ENCODE results near the gene RICTOR. TPM values are rescaled to one million over a fixed set of nuclear protein-coding genes. Genes with fewer than 3 reads are reported as not detected.

RICTOR gene
- total and polyA plus RNA-seq, 9 of the 15 experiments (the other 6 are each of a cell fraction or from before 2014, with no cell fraction given): 13.9 to 46.6 (median 22.6) TPM

DNA sequence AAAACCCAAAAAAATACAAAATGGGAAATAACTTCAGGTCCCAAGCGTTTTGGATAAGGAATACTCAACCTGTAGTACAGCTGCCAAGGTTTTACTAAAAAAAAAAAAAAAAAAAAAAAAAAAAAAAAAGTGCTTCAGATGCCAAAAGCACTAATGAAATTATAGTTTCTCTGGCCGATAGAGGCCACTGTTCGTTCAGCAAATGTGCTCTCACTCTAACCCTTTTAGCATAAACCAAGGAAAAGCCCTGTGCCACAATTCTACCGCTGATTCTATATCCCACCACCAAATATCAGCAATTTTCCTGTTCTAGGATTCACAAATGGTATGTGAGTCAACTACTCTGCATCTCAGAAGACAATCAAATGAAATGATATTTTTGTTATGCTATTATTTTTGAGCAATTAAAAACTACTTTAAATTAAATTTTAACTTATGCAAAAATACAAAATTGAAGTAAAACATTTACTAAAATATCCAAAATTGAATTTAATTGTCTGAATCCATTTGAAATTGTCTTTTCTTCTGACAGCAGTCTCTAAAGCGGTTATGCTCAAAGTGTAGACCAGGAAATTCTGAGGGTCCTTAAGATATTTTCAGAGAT lies 79.8 kb downstream of the RICTOR start (continued):
- TF ChIP-seq, protein P1, sequence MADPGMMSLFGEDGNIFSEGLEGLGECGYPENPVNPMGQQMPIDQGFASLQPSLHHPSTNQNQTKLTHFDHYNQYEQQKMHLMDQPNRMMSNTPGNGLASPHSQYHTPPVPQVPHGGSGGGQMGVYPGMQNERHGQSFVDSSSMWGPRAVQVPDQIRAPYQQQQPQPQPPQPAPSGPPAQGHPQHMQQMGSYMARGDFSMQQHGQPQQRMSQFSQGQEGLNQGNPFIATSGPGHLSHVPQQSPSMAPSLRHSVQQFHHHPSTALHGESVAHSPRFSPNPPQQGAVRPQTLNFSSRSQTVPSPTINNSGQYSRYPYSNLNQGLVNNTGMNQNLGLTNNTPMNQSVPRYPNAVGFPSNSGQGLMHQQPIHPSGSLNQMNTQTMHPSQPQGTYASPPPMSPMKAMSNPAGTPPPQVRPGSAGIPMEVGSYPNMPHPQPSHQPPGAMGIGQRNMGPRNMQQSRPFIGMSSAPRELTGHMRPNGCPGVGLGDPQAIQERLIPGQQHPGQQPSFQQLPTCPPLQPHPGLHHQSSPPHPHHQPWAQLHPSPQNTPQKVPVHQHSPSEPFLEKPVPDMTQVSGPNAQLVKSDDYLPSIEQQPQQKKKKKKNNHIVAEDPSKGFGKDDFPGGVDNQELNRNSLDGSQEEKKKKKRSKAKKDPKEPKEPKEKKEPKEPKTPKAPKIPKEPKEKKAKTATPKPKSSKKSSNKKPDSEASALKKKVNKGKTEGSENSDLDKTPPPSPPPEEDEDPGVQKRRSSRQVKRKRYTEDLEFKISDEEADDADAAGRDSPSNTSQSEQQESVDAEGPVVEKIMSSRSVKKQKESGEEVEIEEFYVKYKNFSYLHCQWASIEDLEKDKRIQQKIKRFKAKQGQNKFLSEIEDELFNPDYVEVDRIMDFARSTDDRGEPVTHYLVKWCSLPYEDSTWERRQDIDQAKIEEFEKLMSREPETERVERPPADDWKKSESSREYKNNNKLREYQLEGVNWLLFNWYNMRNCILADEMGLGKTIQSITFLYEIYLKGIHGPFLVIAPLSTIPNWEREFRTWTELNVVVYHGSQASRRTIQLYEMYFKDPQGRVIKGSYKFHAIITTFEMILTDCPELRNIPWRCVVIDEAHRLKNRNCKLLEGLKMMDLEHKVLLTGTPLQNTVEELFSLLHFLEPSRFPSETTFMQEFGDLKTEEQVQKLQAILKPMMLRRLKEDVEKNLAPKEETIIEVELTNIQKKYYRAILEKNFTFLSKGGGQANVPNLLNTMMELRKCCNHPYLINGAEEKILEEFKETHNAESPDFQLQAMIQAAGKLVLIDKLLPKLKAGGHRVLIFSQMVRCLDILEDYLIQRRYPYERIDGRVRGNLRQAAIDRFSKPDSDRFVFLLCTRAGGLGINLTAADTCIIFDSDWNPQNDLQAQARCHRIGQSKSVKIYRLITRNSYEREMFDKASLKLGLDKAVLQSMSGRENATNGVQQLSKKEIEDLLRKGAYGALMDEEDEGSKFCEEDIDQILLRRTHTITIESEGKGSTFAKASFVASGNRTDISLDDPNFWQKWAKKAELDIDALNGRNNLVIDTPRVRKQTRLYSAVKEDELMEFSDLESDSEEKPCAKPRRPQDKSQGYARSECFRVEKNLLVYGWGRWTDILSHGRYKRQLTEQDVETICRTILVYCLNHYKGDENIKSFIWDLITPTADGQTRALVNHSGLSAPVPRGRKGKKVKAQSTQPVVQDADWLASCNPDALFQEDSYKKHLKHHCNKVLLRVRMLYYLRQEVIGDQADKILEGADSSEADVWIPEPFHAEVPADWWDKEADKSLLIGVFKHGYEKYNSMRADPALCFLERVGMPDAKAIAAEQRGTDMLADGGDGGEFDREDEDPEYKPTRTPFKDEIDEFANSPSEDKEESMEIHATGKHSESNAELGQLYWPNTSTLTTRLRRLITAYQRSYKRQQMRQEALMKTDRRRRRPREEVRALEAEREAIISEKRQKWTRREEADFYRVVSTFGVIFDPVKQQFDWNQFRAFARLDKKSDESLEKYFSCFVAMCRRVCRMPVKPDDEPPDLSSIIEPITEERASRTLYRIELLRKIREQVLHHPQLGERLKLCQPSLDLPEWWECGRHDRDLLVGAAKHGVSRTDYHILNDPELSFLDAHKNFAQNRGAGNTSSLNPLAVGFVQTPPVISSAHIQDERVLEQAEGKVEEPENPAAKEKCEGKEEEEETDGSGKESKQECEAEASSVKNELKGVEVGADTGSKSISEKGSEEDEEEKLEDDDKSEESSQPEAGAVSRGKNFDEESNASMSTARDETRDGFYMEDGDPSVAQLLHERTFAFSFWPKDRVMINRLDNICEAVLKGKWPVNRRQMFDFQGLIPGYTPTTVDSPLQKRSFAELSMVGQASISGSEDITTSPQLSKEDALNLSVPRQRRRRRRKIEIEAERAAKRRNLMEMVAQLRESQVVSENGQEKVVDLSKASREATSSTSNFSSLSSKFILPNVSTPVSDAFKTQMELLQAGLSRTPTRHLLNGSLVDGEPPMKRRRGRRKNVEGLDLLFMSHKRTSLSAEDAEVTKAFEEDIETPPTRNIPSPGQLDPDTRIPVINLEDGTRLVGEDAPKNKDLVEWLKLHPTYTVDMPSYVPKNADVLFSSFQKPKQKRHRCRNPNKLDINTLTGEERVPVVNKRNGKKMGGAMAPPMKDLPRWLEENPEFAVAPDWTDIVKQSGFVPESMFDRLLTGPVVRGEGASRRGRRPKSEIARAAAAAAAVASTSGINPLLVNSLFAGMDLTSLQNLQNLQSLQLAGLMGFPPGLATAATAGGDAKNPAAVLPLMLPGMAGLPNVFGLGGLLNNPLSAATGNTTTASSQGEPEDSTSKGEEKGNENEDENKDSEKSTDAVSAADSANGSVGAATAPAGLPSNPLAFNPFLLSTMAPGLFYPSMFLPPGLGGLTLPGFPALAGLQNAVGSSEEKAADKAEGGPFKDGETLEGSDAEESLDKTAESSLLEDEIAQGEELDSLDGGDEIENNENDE (IDR thresholded peaks at IDR 0.05; ENCODE audit: low read depth, low read length): no peak
- TF ChIP-seq, protein P2, sequence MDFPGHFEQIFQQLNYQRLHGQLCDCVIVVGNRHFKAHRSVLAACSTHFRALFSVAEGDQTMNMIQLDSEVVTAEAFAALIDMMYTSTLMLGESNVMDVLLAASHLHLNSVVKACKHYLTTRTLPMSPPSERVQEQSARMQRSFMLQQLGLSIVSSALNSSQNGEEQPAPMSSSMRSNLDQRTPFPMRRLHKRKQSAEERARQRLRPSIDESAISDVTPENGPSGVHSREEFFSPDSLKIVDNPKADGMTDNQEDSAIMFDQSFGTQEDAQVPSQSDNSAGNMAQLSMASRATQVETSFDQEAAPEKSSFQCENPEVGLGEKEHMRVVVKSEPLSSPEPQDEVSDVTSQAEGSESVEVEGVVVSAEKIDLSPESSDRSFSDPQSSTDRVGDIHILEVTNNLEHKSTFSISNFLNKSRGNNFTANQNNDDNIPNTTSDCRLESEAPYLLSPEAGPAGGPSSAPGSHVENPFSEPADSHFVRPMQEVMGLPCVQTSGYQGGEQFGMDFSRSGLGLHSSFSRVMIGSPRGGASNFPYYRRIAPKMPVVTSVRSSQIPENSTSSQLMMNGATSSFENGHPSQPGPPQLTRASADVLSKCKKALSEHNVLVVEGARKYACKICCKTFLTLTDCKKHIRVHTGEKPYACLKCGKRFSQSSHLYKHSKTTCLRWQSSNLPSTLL (IDR thresholded peaks at IDR 0.05): no peak
- TF ChIP-seq RAD21 (CRISPR knock-in tag; conservative IDR thresholded peaks at IDR 0.05 in 1 of 2, IDR thresholded peaks at IDR 0.05 in 1 of 2) (peak in 1 of 2 experiments; percentile 65; a peak in 2 of 4 replicates), SP2 (IDR thresholded peaks at IDR 0.05; ENCODE audit: extremely low read depth, low read depth, low read length, poor library complexity, severe bottlenecking) (no peak), PTTG1 (tag; IDR thresholded peaks at IDR 0.05; ENCODE audit: low read depth) (no peak), SMARCA4 (IDR thresholded peaks at IDR 0.05) (no peak), CREB1 (IDR thresholded peaks at IDR 0.05) (no peak), CREB1 (CRISPR knock-in tag; IDR thresholded peaks at IDR 0.05) (no peak)
- TF ChIP-seq, protein P3, sequence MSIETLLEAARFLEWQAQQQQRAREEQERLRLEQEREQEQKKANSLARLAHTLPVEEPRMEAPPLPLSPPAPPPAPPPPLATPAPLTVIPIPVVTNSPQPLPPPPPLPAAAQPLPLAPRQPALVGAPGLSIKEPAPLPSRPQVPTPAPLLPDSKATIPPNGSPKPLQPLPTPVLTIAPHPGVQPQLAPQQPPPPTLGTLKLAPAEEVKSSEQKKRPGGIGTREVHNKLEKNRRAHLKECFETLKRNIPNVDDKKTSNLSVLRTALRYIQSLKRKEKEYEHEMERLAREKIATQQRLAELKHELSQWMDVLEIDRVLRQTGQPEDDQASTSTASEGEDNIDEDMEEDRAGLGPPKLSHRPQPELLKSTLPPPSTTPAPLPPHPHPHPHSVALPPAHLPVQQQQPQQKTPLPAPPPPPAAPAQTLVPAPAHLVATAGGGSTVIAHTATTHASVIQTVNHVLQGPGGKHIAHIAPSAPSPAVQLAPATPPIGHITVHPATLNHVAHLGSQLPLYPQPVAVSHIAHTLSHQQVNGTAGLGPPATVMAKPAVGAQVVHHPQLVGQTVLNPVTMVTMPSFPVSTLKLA (conservative IDR thresholded peaks at IDR 0.05): no peak
- TF ChIP-seq, protein P4, sequence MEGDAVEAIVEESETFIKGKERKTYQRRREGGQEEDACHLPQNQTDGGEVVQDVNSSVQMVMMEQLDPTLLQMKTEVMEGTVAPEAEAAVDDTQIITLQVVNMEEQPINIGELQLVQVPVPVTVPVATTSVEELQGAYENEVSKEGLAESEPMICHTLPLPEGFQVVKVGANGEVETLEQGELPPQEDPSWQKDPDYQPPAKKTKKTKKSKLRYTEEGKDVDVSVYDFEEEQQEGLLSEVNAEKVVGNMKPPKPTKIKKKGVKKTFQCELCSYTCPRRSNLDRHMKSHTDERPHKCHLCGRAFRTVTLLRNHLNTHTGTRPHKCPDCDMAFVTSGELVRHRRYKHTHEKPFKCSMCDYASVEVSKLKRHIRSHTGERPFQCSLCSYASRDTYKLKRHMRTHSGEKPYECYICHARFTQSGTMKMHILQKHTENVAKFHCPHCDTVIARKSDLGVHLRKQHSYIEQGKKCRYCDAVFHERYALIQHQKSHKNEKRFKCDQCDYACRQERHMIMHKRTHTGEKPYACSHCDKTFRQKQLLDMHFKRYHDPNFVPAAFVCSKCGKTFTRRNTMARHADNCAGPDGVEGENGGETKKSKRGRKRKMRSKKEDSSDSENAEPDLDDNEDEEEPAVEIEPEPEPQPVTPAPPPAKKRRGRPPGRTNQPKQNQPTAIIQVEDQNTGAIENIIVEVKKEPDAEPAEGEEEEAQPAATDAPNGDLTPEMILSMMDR (IDR thresholded peaks at IDR 0.05 in 2 of 3, conservative IDR thresholded peaks at IDR 0.05 in 1 of 3; ENCODE audit: insufficient read depth in 2 of 3, low read depth in 1 of 3, low read length in 3 of 3): peak; percentile 55 to 70 (median 57)
